Adrenal gland (tissue), 12 donors: Measurements from ENCODE around the gene UBR3. TPM values are rescaled to one million over a fixed set of nuclear protein-coding genes. Genes with fewer than 3 reads are reported as not detected.

ENCODE experiments used
- DNase-seq, 7 donors: peaks; one replicate each; pipeline ENCODE4 v3.0.0-alpha.2; 2019 to 2020
- H3K27ac ChIP-seq, 5 donors: fragments of 200-600 bp; sonication (generic) in 4 of 5; 1 replicate in 3 of 5; 2 replicates in 2 of 5; pipeline versions ENCODE4 v1.5.1 to v1.8.0; 2016 to 2020; ENCODE audit warnings: mild to moderate bottlenecking in 1 of 5
- H3K27me3 ChIP-seq: fragments of 200-600 bp; 2 replicates; pipeline ENCODE4 v1.8.0; 2021
- H3K36me3 ChIP-seq, 2 donors: fragments of 200-600 bp; replicated peaks in 1 of 2; 1 replicate in 1 of 2; 2 replicates in 1 of 2; pipeline versions ENCODE4 v1.5.1 to v1.8.0; 2018 to 2022
- H3K4me1 ChIP-seq, 2 donors: fragments of 200-600 bp; replicated peaks in 1 of 2; 1 replicate in 1 of 2; 2 replicates in 1 of 2; pipeline versions ENCODE4 v1.5.1 to v1.8.0; 2018 to 2021
- H3K4me3 ChIP-seq, 4 donors: fragments of 200-600 bp; sonication (generic) in 3 of 4; one replicate each; pipeline ENCODE4 v1.5.1; 2016 to 2018
- H3K9me3 ChIP-seq, 3 donors: fragments of 200-600 bp; sonication (generic) in 1 of 3; replicated peaks in 1 of 3; 1 replicate in 2 of 3; 2 replicates in 1 of 3; pipeline versions ENCODE4 v1.5.1 to v1.8.0; 2016 to 2021
- POLR2A ChIP-seq, 2 donors: fragments of 450-650 bp; IDR thresholded peaks; one replicate each; pipeline ENCODE4 v1.6.1; 2017; ENCODE audit warnings: antibody characterized with exemption in 2 of 2, mild to moderate bottlenecking in 2 of 2, moderate library complexity in 1 of 2
- WGBS, 4 donors: extraction: QIAGEN DNeasy Blood & Tissue Kit in 2 of 4; methylation state at CpG; one replicate each; pipeline versions ENCODE4 v1.1.5 to v1.1.7; 2013 to 2017; 5-methylcytosine and 5-hydroxymethylcytosine counted together
- intact Hi-C, 2 donors: fragments of 100-400 bp; cut with DNase I; formaldehyde crosslinking; loops; one replicate each; pipeline versions ENCODE4 v1.14.1 to v1.15.0; 2022 to 2023
- polyA plus RNA-seq, 3 donors: library from polyadenylated mRNA; stranded (reverse); fragments of 200-250 nt in 2 of 3; fragments of 350-450 nt in 1 of 3; fragmentation: Illumina TruSeq in 1 of 3; extraction: RNeasy Lipid Tissue Mini Kit (QIAGEN cat#74804) in 1 of 3; gene quantifications; one replicate each; pipeline ENCODE4 v1.2.3, GENCODE V29; 2013 to 2014
- total RNA-seq, 9 donors: library from RNA; depleted of rRNA in 4 of 9; stranded (reverse); fragments of >200 nt in 4 of 9; fragments of 120-200 nt in 1 of 9; fragmentation: NEBNext Ultra II Directional in 1 of 9; extraction: Animal tissue kit (Norgen Biotek cat#: 25700) in 1 of 9; gene quantifications; one replicate each; pipeline versions ENCODE4 v1.1.0 to v1.2.4, GENCODE V29; 2013 to 2023
- TF ChIP-seq, protein P1 (sequence below), 6 experiments: fragments of 450-650 bp in 4 of 6; fragments of 200-600 bp in 2 of 6; sonication (generic) in 1 of 6; IDR thresholded peaks; 1 replicate in 5 of 6; 2 replicates in 1 of 6; pipeline versions ENCODE4 v1.5.1 to v1.8.0; 2016 to 2021; ENCODE audit warnings: antibody characterized with exemption in 6 of 6, mild to moderate bottlenecking in 2 of 6, moderate library complexity in 1 of 6
- donor health status: healthy with polysubstance abuse.
- donor health status: Bipolar disorder and iron deficiency.
- donor health status: DM: yes; HTN: yes; CAD: no.
- donor health status: DM: no; HTN: no; CAD: no.
- donor health status: DM: no; HTN: no; CAD: no.
- donor health status: DM: yes; HTN: yes; CAD: no.

UBR3 gene
- total and polyA plus RNA-seq, 12 donors = 25.5 to 85.7 (median 62.8) TPM

GRCh38 chr2:169982929-169983328, 155.7 kb downstream of the UBR3 start:
- H3K36me3 ChIP-seq = no peaks in the 10 kb centered on the region
- H3K27me3 ChIP-seq = no peaks in the 10 kb centered on the region
- no peak overlapping the region for H3K4me3 ChIP-seq
- DNase-seq = no peak
- TF ChIP-seq POLR2A (IDR thresholded peaks at IDR 0.05) = no peak
- TF ChIP-seq, protein P1, sequence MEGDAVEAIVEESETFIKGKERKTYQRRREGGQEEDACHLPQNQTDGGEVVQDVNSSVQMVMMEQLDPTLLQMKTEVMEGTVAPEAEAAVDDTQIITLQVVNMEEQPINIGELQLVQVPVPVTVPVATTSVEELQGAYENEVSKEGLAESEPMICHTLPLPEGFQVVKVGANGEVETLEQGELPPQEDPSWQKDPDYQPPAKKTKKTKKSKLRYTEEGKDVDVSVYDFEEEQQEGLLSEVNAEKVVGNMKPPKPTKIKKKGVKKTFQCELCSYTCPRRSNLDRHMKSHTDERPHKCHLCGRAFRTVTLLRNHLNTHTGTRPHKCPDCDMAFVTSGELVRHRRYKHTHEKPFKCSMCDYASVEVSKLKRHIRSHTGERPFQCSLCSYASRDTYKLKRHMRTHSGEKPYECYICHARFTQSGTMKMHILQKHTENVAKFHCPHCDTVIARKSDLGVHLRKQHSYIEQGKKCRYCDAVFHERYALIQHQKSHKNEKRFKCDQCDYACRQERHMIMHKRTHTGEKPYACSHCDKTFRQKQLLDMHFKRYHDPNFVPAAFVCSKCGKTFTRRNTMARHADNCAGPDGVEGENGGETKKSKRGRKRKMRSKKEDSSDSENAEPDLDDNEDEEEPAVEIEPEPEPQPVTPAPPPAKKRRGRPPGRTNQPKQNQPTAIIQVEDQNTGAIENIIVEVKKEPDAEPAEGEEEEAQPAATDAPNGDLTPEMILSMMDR (IDR thresholded peaks at IDR 0.05) = no peak
- H3K4me1 ChIP-seq = peaks cover 0 to 8% of the 10 kb centered on the region in 2 donors
- intact Hi-C loops = no loop called here
- peaks cover 0 to 5% (median 0%) of the 10 kb centered on the region in 3 donors for H3K9me3 ChIP-seq
- H3K27ac ChIP-seq = no peak overlapping the region
- 0 to 39% (median 1%) methylated on average over 1 of the region's 1 CpG for WGBS, 4 donors

DNA sequence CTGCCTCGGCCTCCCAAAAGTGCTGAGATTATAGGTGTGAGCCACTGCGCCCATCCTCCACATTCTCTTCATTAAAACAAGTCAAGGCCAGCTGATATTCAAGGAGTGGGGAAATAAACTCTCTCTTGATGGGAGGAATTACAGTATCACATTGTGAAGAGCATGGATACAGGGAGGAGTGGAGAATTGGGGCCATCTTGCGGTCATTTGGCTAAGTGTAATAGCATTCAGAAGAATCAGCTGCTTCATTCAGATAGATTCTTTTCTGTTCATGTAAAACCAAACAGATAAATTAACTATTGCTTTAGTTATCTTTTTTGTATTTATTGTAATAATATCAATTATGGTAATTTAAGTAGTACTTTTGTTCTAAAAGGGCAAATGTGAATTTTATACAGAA, 156.3 kb downstream of the UBR3 start:
- TF ChIP-seq POLR2A (IDR thresholded peaks at IDR 0.05) = no peak
- TF ChIP-seq, protein P1 (IDR thresholded peaks at IDR 0.05) = no peak
- H3K36me3 ChIP-seq = no peaks in the 10 kb centered on the region
- 94 to 97% (median 97%) methylated on average over 3 of the region's 3 CpGs for WGBS, 4 donors
- peaks cover 0 to 8% of the 10 kb centered on the region in 2 donors for H3K4me1 ChIP-seq
- intact Hi-C loops = no loop called here
- no peak for DNase-seq
- no peak overlapping the region for H3K27ac ChIP-seq
- H3K27me3 ChIP-seq = no peaks in the 10 kb centered on the region
- H3K9me3 ChIP-seq = peaks cover 0 to 5% (median 0%) of the 10 kb centered on the region in 3 donors
- no peak overlapping the region for H3K4me3 ChIP-seq

- no peak overlapping the region for H3K4me3 ChIP-seq
- intact Hi-C loops = no loop called here
- H3K27ac ChIP-seq = no peak overlapping the region
- H3K36me3 ChIP-seq = no peaks in the 10 kb centered on the region
- peaks cover 0 to 8% of the 10 kb centered on the region in 2 donors for H3K4me1 ChIP-seq
- no peaks in the 10 kb centered on the region for H3K27me3 ChIP-seq
- H3K9me3 ChIP-seq = peaks cover 0 to 5% (median 0%) of the 10 kb centered on the region in 3 donors
- DNase-seq = no peak
- TF ChIP-seq, protein P1 (IDR thresholded peaks at IDR 0.05) = no peak
- no peak for TF ChIP-seq POLR2A (IDR thresholded peaks at IDR 0.05)
These were observed 156.9 kb downstream of the UBR3 start for GRCh38 chr2:169984145-169984544.

DNA sequence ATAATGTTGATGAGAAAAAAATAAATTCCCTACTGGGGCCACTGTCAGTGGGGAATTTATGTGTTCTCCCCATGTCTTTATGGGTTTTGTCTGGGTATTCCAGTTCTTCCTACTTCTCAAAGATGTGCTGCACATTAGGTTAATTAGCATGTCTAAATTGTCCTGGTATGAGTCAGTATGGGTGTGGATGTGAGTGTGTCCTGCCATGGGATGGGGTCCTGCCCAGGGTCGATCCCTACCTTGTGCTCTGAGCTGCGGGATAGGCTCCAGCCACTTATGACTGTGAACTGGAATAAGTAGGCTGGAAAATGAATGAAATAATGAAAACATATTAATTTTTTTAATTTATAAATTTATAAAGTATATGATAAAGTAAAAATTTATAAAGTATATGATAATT, 167.5 kb downstream of the UBR3 start:
- H3K36me3 ChIP-seq = no peaks in the 10 kb centered on the region
- H3K27me3 ChIP-seq = no peaks in the 10 kb centered on the region
- no peaks in the 10 kb centered on the region for H3K9me3 ChIP-seq
- 95 to 100% (median 97%) methylated on average over 2 of the region's 2 CpGs for WGBS, 4 donors
- H3K27ac ChIP-seq = no peak overlapping the region
- H3K4me1 ChIP-seq = no peaks in the 10 kb centered on the region
- no peak for DNase-seq
- H3K4me3 ChIP-seq = no peak overlapping the region
- TF ChIP-seq, protein P1 (IDR thresholded peaks at IDR 0.05) = no peak
- TF ChIP-seq POLR2A (IDR thresholded peaks at IDR 0.05) = no peak
- intact Hi-C loops = no loop called here
